KMS-11 (cell line): ENCODE measurements around the gene AJAP1.

Experiments used
- H2AFZ ChIP-seq: fragments of 200-600 bp; sonication (generic); 2 replicates; pipeline ENCODE4 v1.6.1; 2016; ENCODE audit warnings: antibody characterized with exemption, mixed run types, low read depth
- H3K27ac ChIP-seq: fragments of 200-600 bp; sonication (generic); 2 replicates; pipeline ENCODE4 v1.6.1; 2016; ENCODE audit warnings: mild to moderate bottlenecking, mixed run types
- H3K27me3 ChIP-seq: fragments of 200-600 bp; sonication (generic); 2 replicates; pipeline ENCODE4 v1.6.1; 2017; ENCODE audit warnings: mild to moderate bottlenecking, low read depth, mixed run types, moderate library complexity; ENCODE audit not compliant: insufficient read depth
- H3K36me3 ChIP-seq: fragments of 200-600 bp; sonication (generic); 2 replicates; pipeline ENCODE4 v1.6.1; 2017; ENCODE audit warnings: mild to moderate bottlenecking, mixed run types; ENCODE audit not compliant: insufficient read depth
- H3K4me1 ChIP-seq: fragments of 200-600 bp; sonication (generic); 2 replicates; pipeline ENCODE4 v1.6.1; 2016; ENCODE audit warnings: mild to moderate bottlenecking, low read depth, mixed run types; ENCODE audit not compliant: poor library complexity, severe bottlenecking
- H3K4me2 ChIP-seq: fragments of 200-600 bp; sonication (generic); 2 replicates; pipeline ENCODE4 v1.7.0; 2016; ENCODE audit warnings: mild to moderate bottlenecking, mixed run types
- H3K4me3 ChIP-seq: fragments of 200-600 bp; sonication (generic); IDR thresholded peaks from 2 replicates; pipeline ENCODE4 v1.6.1; 2017; ENCODE audit warnings: low read depth, low read length, mixed read lengths; ENCODE audit not compliant: insufficient read depth
- H3K79me2 ChIP-seq: fragments of 200-600 bp; sonication (generic); 2 replicates; pipeline ENCODE4 v1.6.1; 2016; ENCODE audit warnings: low read depth, mixed run types; ENCODE audit not compliant: insufficient read depth
- H3K9ac ChIP-seq: fragments of 200-600 bp; sonication (generic); 2 replicates; pipeline ENCODE4 v1.6.1; 2016; ENCODE audit warnings: mild to moderate bottlenecking, mixed run types
- H4K20me1 ChIP-seq: fragments of 200-600 bp; sonication (generic); 2 replicates; pipeline ENCODE4 v1.6.1; 2016; ENCODE audit warnings: mild to moderate bottlenecking, mixed run types; ENCODE audit not compliant: insufficient read depth
- CTCF ChIP-seq: fragments of 200-600 bp; sonication (generic); conservative IDR thresholded peaks from 2 replicates; pipeline ENCODE4 v1.6.1; 2017; ENCODE audit warnings: low read depth, mild to moderate bottlenecking, antibody characterized with exemption, low read length, moderate library complexity, mixed read lengths

Gene AJAP1

DNA sequence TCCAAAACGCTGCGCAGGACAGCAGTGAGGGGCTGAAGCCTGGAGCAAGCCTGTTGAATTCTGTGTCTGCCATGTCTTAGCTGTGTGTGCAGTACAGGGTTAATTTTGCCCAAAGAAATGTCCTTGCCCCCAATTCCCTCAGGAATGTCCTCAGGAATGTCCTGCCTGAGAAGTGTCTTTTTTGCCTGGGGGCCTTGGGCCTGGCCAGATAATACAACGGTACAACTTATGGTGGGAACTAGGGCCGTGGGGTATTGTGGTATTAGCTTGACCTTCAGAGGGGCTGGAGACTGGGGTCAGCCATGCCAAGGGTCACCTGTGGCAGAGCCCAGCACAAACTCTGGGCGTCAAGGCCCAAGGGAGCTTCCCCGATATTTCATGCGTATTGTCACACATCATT lies 107.7 kb downstream of the AJAP1 start:
- Histone ChIP-seq H3K4me1 (no peaks in the 10 kb centered on the region), H3K27me3 (no peaks in the 10 kb centered on the region; the same call in 1 of the 2 replicates), H3K4me2 (no peak overlapping the region), H2AFZ (no peak overlapping the region), H3K36me3 (no peaks in the 10 kb centered on the region), H3K9ac (no peak overlapping the region), H3K27ac (no peak overlapping the region), H3K4me3 (no peak overlapping the region), H3K79me2 (no peaks in the 10 kb centered on the region), H4K20me1 (no peaks in the 10 kb centered on the region)
- no peak for TF ChIP-seq CTCF

DNA sequence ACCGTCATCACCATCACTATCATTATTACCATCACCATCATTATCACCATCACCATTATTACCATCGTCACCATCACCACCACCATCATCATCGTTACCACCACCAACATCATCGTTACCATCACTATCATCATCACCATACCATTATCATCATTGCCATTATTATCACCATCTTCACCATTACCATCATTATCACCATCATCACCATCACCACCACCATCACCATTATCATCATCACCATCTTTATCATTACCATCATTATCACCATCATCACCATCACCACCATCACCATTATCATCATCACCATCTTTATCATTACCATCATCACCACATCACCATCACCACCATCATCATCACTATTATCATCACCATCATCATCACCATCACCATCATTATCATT lies 112.9 kb downstream of the AJAP1 start:
- Histone ChIP-seq H3K27me3 (no peaks in the 10 kb centered on the region; the same call in 1 of the 2 replicates), H4K20me1 (no peaks in the 10 kb centered on the region)

DNA sequence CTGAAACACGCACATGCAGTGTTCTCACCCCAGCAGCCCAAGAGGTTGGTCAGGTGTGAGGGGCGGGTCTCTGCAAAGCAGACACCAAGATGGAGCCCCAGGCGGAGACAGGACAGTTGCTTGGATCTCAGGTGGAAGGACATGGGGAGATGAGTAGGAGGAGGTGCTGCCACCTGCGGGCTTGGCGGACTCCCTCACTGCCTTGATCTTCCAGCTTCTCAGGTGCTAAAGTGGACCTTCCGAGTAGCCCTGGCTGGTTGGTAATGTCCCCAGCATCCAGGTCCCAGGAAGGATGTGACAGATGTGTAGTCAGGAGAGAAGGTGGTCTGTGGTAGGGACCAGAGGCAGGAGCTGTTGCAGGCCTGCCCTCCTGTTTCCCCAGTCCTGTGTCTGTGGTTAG lies 114.1 kb downstream of the AJAP1 start:
- no peaks in the 10 kb centered on the region for H3K4me1 ChIP-seq
- no peak overlapping the region for H3K27ac ChIP-seq
- no peaks in the 10 kb centered on the region for H3K36me3 ChIP-seq
- H3K4me3 ChIP-seq = no peak overlapping the region
- H3K4me2 ChIP-seq = no peak overlapping the region
- H3K79me2 ChIP-seq = no peaks in the 10 kb centered on the region
- no peak for TF ChIP-seq CTCF
- H3K9ac ChIP-seq = no peak overlapping the region
- no peaks in the 10 kb centered on the region; the same call in 1 of the 2 replicates for H3K27me3 ChIP-seq
- no peaks in the 10 kb centered on the region for H4K20me1 ChIP-seq
- no peak overlapping the region for H2AFZ ChIP-seq

More for the DNA sequence above, 112.9 kb downstream of the AJAP1 start:
- Histone ChIP-seq H3K27ac (no peak overlapping the region), H3K4me2 (no peak overlapping the region), H3K4me1 (no peaks in the 10 kb centered on the region), H3K36me3 (no peaks in the 10 kb centered on the region), H3K4me3 (no peak overlapping the region), H3K9ac (no peak overlapping the region), H2AFZ (no peak overlapping the region), H3K79me2 (no peaks in the 10 kb centered on the region)
- no peak for TF ChIP-seq CTCF

DNA sequence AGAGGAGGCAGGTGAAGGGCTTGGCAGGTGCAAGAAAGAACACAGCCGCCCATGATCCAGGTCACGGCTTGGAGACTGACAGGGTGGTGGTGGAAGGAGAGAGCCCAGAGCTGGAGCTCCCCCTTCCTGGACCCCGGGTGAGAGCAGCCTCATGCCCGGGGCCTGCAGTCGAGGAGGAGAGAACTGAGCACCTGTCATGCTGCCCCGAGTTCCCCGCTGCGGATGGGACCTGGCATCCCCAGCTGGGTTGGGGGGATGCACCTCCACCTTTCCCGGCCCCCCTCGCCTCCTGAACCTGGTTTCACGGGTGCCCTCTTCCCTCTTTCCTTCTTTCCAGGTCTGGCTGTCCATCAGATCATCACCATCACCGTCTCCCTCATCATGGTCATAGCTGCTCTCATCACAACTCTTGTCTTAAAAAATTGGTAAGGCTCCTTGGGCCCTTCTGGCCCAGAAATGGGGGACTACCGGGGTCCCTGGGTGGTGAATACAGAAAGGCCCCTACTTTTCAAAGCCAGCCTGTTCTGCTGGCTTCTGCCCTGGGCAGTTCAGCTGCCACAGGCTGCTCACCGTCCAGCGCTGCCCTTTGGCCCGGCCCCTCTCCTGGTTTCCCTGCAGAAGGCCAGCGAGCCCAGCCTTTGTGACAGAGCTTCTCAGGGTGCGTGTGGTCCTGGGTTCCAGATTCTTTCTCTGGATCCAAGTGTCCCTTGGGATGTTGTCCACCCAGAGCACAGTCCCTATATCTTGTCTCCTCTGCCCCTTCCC lies 115.3 kb downstream of the AJAP1 start:
- no peak overlapping the region for H2AFZ ChIP-seq
- no peak overlapping the region for H3K27ac ChIP-seq

More for the DNA sequence above, 115.3 kb downstream of the AJAP1 start:
- no peak for TF ChIP-seq CTCF
- no peaks in the 10 kb centered on the region for H3K36me3 ChIP-seq
- peaks cover 2% of the 10 kb centered on the region; the same call in 1 of the 2 replicates for H3K27me3 ChIP-seq
- no peak overlapping the region for H3K4me3 ChIP-seq
- no peaks in the 10 kb centered on the region for H4K20me1 ChIP-seq
- H3K9ac ChIP-seq = no peak overlapping the region
- no peak overlapping the region for H3K4me2 ChIP-seq
- no peaks in the 10 kb centered on the region for H3K4me1 ChIP-seq
- H3K79me2 ChIP-seq = no peaks in the 10 kb centered on the region
